ENCODE data around the gene PCAT7.

- TF ChIP-seq, protein P1, sequence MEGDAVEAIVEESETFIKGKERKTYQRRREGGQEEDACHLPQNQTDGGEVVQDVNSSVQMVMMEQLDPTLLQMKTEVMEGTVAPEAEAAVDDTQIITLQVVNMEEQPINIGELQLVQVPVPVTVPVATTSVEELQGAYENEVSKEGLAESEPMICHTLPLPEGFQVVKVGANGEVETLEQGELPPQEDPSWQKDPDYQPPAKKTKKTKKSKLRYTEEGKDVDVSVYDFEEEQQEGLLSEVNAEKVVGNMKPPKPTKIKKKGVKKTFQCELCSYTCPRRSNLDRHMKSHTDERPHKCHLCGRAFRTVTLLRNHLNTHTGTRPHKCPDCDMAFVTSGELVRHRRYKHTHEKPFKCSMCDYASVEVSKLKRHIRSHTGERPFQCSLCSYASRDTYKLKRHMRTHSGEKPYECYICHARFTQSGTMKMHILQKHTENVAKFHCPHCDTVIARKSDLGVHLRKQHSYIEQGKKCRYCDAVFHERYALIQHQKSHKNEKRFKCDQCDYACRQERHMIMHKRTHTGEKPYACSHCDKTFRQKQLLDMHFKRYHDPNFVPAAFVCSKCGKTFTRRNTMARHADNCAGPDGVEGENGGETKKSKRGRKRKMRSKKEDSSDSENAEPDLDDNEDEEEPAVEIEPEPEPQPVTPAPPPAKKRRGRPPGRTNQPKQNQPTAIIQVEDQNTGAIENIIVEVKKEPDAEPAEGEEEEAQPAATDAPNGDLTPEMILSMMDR (IDR thresholded peaks at IDR 0.05): no peak
- TF ChIP-seq POLR2A (IDR thresholded peaks at IDR 0.05): no peak
These were observed 31.4 kb downstream of the PCAT7 start for GRCh38 chr9:94586316-94586715.

Measured in thyroid gland (tissue), 4 donors.